Activated CD8-positive, alpha-beta memory T cell treated with anti-CD3 and anti-CD28 coated beads, Interleukin-2, amount 10 ng/mL, durations not matched to agents 7 days and 5 days (primary cell): ENCODE results near the gene CPNE2. TPM values are rescaled to one million over a fixed set of nuclear protein-coding genes. Genes with fewer than 3 reads are reported as not detected.
A peak's percentile ranks its signal among the peaks of the same experiment; 100 is the strongest.

Experiments used
- ATAC-seq: fragments of 150-1000 bp; cut with Tn5 transposase; one replicate; pipeline ENCODE4 v1.10.0; 2021; ENCODE audit warnings: moderate library complexity
- CTCF ChIA-PET: fragments of 350-600 bp; sonication (Branson Sonifier 250); formaldehyde crosslinking; loops from one replicate; lab custom pipeline; 2021; ENCODE audit warnings: antibody characterized with exemption; lab: Charles Lee
- DNase-seq: peaks from one replicate; pipeline ENCODE4 v3.0.0-alpha.2; 2020
- H3K27ac Mint-ChIP-seq: one replicate; pipeline ENCODE4 v1.8.0; 2021; ENCODE audit warnings: mild to moderate bottlenecking, mixed read lengths
- H3K27me3 Mint-ChIP-seq: one replicate; pipeline ENCODE4 v1.8.0; 2021; ENCODE audit warnings: mixed read lengths
- H3K36me3 Mint-ChIP-seq: one replicate; pipeline ENCODE4 v1.8.0; 2021; ENCODE audit warnings: mild to moderate bottlenecking, mixed read lengths
- H3K4me1 Mint-ChIP-seq: one replicate; pipeline ENCODE4 v1.8.0; 2021; ENCODE audit warnings: mixed read lengths
- H3K4me3 Mint-ChIP-seq: one replicate; pipeline ENCODE4 v1.8.0; 2021; ENCODE audit warnings: mild to moderate bottlenecking, moderate library complexity, mixed read lengths
- H3K9me3 Mint-ChIP-seq: one replicate; pipeline ENCODE4 v1.8.0; 2022; ENCODE audit warnings: low read depth, mixed read lengths
- total RNA-seq, 2 experiments: library from RNA; stranded (reverse); gene quantifications; one replicate each; pipeline ENCODE4 v1.2.3, GENCODE V29; 2021

The CPNE2 gene
- total RNA-seq, 2 experiments from 2014 or later, result 3.2 to 9.6 TPM

- H3K36me3 Mint-ChIP-seq, result peaks cover 51% of the 10 kb centered on the region
- no peak for DNase-seq
These were observed 20.4 kb upstream of the CPNE2 start for GRCh38 chr16:57071831-57072582.

DNA sequence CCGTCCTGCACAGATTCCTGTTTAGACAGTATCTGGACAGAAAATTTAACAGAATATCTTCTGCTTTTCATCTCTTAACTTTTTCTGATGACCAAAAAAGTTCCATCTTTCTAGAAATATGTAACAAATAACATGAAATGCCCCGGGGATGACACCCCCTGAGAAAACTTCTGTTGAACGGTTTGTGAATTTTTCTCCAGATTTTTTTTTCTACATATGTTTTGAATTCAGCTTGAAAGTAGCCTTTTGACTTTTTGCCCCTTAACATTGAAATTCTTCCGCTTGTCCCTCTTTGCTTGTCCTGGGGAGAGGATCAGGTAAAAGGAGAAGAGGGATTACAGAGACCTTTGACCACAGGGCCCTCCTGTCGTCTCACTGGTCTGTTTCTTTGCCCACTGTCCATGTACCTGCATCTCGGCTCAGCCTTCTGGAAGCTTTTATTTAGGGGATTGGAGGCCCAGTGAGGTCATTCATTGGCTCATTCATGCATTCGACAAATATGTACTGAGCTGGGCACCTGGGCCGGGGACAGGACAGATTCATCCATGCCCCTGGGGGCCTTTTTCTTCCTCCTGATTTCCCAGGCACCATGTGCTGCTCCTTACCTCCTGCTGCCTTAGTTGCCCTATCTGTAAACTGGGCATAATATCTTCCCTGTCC lies 19.6 kb upstream of the CPNE2 start:
- H3K27me3 Mint-ChIP-seq, result no peaks in the 10 kb centered on the region
- CTCF ChIA-PET, result interaction anchor here (1.4 to 3.7 kb wide), 3 partner anchors 11 to 108 kb away, joined by 3 to 16 read pairs (median 4); no protein-coding TSS in a partner anchor
- no peak overlapping the region for H3K4me3 Mint-ChIP-seq
- peaks cover 46% of the 10 kb centered on the region for H3K36me3 Mint-ChIP-seq
- peaks cover 29% of the 10 kb centered on the region for H3K4me1 Mint-ChIP-seq
- ATAC-seq (no peak), DNase-seq (no peak)
- H3K27ac Mint-ChIP-seq, result peak overlapping the region; percentile 52
- no peaks in the 10 kb centered on the region for H3K9me3 Mint-ChIP-seq

More at GRCh38 chr16:57071831-57072582, 20.4 kb upstream of the CPNE2 start:
- H3K4me1 Mint-ChIP-seq, result peaks cover 29% of the 10 kb centered on the region
- peak overlapping the region; percentile 52 for H3K27ac Mint-ChIP-seq
- peak; percentile 50 for ATAC-seq
- H3K4me3 Mint-ChIP-seq, result no peak overlapping the region
- H3K9me3 Mint-ChIP-seq, result no peaks in the 10 kb centered on the region
- CTCF ChIA-PET, result interaction anchor here (1.5 to 3.7 kb wide), 2 partner anchors 12 to 26 kb away, joined by 3 to 16 read pairs; no protein-coding TSS in a partner anchor
- H3K27me3 Mint-ChIP-seq, result no peaks in the 10 kb centered on the region

GRCh38 chr16:57077714-57078113 lies 14.7 kb upstream of the CPNE2 start:
- CTCF ChIA-PET, result interaction anchor here (1.0 kb wide), 1 partner anchor 25 kb away, joined by 3 read pairs; no protein-coding TSS in a partner anchor
- Mint-ChIP-seq H3K27me3 (no peaks in the 10 kb centered on the region), H3K36me3 (peaks cover 9% of the 10 kb centered on the region), H3K27ac (no peak overlapping the region), H3K4me1 (no peaks in the 10 kb centered on the region), H3K9me3 (no peaks in the 10 kb centered on the region), H3K4me3 (no peak overlapping the region)
- no peak for ATAC-seq
- no peak for DNase-seq

GRCh38 chr16:57081744-57082143 lies 10.6 kb upstream of the CPNE2 start:
- ATAC-seq, result no peak
- H3K9me3 Mint-ChIP-seq, result no peaks in the 10 kb centered on the region
- no peaks in the 10 kb centered on the region for H3K27me3 Mint-ChIP-seq
- CTCF ChIA-PET, result interaction anchor here (0.9 to 1.3 kb wide), 2 partner anchors 11 to 54 kb away, joined by 3 to 4 read pairs; partner anchors contain the start of gene CPNE2
- H3K4me3 Mint-ChIP-seq, result no peak overlapping the region
- DNase-seq, result no peak
- H3K4me1 Mint-ChIP-seq, result peaks cover 7% of the 10 kb centered on the region
- peaks cover 3% of the 10 kb centered on the region for H3K36me3 Mint-ChIP-seq
- no peak overlapping the region for H3K27ac Mint-ChIP-seq

DNA sequence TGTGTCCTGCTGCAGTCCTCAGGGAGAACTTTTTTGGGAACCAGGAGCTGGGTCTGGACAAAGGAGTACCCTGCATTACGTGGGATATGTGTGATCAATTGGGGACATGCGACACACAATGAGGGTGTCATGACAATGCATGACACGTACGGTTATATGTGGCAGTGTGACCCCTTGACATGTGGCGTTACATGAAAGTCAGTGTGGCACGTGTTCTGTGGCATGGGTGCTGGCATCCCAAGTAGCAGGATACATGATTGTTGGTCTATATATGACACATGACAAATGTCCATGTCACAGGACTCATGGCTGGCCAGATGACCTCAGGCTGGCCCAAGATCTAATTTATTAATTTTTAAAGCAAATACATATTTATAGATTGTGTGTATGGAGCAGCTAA lies 9.7 kb upstream of the CPNE2 start:
- CTCF ChIA-PET, result interaction anchor here (0.7 to 3.2 kb wide), 10 partner anchors 9 to 335 kb away, joined by 3 to 27 read pairs (median 13); partner anchors contain the start of gene CPNE2

DNA sequence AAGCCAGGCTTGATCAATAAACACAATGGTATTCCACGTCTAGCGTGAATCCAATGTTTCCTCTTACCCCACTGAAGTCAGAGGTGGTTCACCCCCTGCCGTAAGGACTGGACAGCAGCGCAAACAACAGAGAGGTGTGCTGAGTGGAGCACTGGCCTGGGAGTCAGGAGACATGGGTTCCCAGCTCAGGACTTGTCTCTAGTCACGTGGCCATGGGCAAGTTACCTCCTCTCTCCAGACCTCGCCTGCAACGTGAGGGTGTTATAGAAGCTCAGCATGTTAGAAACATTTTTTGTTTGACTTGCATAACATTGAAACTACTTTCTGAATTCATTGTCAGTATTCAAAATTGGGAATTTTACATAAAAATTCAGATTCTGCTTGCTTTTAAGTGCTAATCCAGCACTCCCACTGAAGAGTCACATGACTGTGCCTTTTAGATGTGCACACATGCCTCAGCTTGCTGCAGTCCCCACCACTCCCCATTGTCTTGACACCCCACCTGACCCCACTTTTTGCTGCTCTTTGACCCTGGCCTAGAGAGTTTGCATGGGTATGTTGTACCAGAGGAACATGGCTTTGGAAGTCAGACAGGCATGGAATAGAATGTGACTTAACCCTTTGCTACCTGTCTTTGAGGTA lies 8.8 kb upstream of the CPNE2 start:
- H3K4me1 Mint-ChIP-seq, result peaks cover 7% of the 10 kb centered on the region
- H3K36me3 Mint-ChIP-seq, result peaks cover 3% of the 10 kb centered on the region
- CTCF ChIA-PET, result interaction anchor here (0.7 to 3.2 kb wide), 37 partner anchors 10 to 492 kb away, joined by 3 to 27 read pairs (median 5); partner anchors contain the start of genes CPNE2, NLRC5 and PSME3IP1
- H3K27ac Mint-ChIP-seq, result peak overlapping the region; percentile 76
- H3K9me3 Mint-ChIP-seq, result no peaks in the 10 kb centered on the region
- ATAC-seq (no peak), DNase-seq (no peak)
- H3K27me3 Mint-ChIP-seq, result peaks cover 6% of the 10 kb centered on the region
- H3K4me3 Mint-ChIP-seq, result no peak overlapping the region

More for the DNA sequence above, 9.7 kb upstream of the CPNE2 start:
- H3K9me3 Mint-ChIP-seq, result no peaks in the 10 kb centered on the region
- DNase-seq (no peak), ATAC-seq (no peak)
- peaks cover 7% of the 10 kb centered on the region for H3K4me1 Mint-ChIP-seq
- H3K4me3 Mint-ChIP-seq, result no peak overlapping the region
- H3K27me3 Mint-ChIP-seq, result peaks cover 3% of the 10 kb centered on the region
- H3K27ac Mint-ChIP-seq, result no peak overlapping the region
- H3K36me3 Mint-ChIP-seq, result peaks cover 3% of the 10 kb centered on the region

DNA sequence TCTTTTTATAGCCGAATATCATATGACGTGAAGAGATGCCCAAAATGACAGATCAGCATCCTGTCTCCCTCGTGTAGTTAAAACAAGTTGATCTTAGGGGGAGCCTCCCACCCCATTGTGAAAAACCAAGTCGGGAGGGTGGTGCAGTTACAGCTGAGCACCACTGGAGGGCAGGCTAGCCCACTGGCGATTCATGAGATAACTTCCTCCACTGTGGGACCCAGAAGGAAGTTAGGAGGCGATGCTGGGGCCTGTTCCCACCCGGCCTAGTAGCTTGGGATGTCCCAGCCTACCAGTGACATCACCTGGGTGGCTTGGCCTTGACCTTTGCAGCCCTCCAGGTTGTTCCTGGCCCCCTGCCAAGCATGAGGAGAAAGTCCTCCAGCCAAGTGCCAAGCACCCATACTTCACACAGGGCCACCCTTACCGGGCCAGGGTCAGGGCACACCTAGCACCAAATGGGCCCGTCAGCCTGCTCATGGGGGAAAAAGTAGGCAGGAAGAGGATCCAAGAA lies 8.1 kb upstream of the CPNE2 start:
- peak overlapping the region; percentile 76 for H3K27ac Mint-ChIP-seq
- DNase-seq, result peak; percentile 84
- CTCF ChIA-PET, result interaction anchor here (0.6 to 3.2 kb wide), 43 partner anchors 9 to 493 kb away, joined by 3 to 27 read pairs (median 5); partner anchors contain the start of genes CPNE2, NLRC5 and PSME3IP1
- H3K9me3 Mint-ChIP-seq, result no peaks in the 10 kb centered on the region
- H3K27me3 Mint-ChIP-seq, result peaks cover 6% of the 10 kb centered on the region
- no peak overlapping the region for H3K4me3 Mint-ChIP-seq
- ATAC-seq, result peak; percentile 81
- H3K4me1 Mint-ChIP-seq, result peaks cover 7% of the 10 kb centered on the region
- H3K36me3 Mint-ChIP-seq, result peaks cover 2% of the 10 kb centered on the region

- ATAC-seq, result no peak
- H3K4me1 Mint-ChIP-seq, result peaks cover 7% of the 10 kb centered on the region
- CTCF ChIA-PET, result interaction anchor here (0.6 to 3.2 kb wide), 34 partner anchors 8 to 493 kb away, joined by 3 to 27 read pairs (median 5); partner anchors contain the start of gene CPNE2
These were observed 7.4 kb upstream of the CPNE2 start for GRCh38 chr16:57084996-57085395.

DNA sequence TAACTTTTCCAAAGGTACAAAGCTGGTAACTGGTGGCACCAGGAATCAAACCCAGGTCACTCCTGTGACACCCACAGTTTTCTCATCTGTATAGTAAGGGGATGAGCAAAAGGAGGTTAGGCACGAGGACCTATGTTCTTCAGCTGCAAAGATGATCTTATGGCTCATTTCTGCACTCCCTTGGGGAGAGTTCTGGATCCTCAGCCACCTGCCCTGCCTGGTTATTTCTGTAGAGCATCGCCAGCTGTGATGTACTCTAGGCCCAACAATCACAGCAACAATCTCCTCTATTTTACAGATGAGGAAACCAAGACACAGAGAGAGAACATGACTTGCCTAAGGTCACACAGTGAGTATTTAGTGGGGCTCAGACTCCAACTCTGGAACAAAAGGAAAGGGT lies 5.4 kb upstream of the CPNE2 start:
- no peak overlapping the region for H3K4me3 Mint-ChIP-seq
- peaks cover 32% of the 10 kb centered on the region for H3K27me3 Mint-ChIP-seq
- CTCF ChIA-PET, result interaction anchor here (1.0 to 1.6 kb wide), 4 partner anchors 9 to 123 kb away, joined by 3 to 4 read pairs (median 4); partner anchors contain the start of genes PSME3IP1 and RSPRY1
- no peak overlapping the region for H3K27ac Mint-ChIP-seq
- ATAC-seq, result no peak
- no peaks in the 10 kb centered on the region for H3K9me3 Mint-ChIP-seq
- H3K4me1 Mint-ChIP-seq, result peaks cover 12% of the 10 kb centered on the region
- no peaks in the 10 kb centered on the region for H3K36me3 Mint-ChIP-seq
- DNase-seq, result no peak

More at GRCh38 chr16:57084996-57085395, 7.4 kb upstream of the CPNE2 start:
- no peak for DNase-seq
- H3K27ac Mint-ChIP-seq, result peak overlapping the region; percentile 34
- no peaks in the 10 kb centered on the region for H3K36me3 Mint-ChIP-seq
- peaks cover 13% of the 10 kb centered on the region for H3K27me3 Mint-ChIP-seq
- no peaks in the 10 kb centered on the region for H3K9me3 Mint-ChIP-seq
- no peak overlapping the region for H3K4me3 Mint-ChIP-seq

GRCh38 chr16:57089406-57089805 lies 3.0 kb upstream of the CPNE2 start:
- Mint-ChIP-seq H3K36me3 (no peaks in the 10 kb centered on the region), H3K4me3 (no peak overlapping the region), H3K9me3 (no peaks in the 10 kb centered on the region), H3K27ac (no peak overlapping the region), H3K4me1 (peaks cover 10% of the 10 kb centered on the region), H3K27me3 (peaks cover 43% of the 10 kb centered on the region)
- no peak for DNase-seq
- CTCF ChIA-PET, result interaction anchor here (1.0 kb wide), 1 partner anchor 152 kb away, joined by 3 read pairs; no protein-coding TSS in a partner anchor
- no peak for ATAC-seq

DNA sequence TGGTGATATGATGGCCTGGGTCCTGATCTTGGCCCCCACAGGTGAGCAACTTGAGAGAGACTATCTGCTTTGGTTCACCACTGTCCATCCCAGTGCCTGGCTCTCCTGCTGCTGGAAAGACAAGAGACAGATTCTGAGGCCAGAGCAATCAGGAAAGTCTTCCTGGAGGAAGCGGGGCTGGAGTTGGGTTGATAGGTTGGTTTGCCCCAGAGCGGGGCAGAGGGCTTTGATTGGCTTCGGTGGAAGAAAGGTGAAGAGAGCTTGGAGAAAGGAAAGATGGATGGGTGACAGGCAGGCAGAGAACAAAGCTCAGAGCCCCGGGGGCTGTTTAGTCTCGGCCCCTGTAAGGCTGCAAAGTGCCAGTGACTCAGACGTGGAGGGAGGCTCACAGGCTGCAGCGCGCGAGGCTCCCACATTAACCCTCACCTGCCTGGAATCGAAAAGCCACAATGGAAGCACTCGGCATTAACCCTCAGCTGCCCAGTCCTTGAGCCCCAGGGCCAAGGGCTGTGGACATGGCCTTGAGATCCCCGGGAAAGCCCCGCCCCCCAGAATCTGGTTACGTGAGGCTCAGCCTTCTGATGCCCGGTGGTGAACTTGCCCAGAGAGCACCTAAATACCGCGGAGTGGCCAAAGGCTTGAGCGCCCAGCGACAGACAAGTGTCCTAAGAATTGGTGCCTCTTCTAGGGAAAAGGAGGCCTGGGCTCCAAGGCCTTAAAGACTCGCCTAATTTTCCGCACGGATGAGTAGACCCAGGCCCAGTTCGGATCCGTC lies 996 bp upstream of the CPNE2 start:
- DNase-seq (no peak), ATAC-seq (no peak)
- CTCF ChIA-PET, result interaction anchor here (0.6 to 3.6 kb wide), 8 partner anchors 8 to 141 kb away, joined by 3 to 27 read pairs (median 9); no protein-coding TSS in a partner anchor
- Mint-ChIP-seq H3K4me3 (peak overlapping the region; percentile 4), H3K4me1 (peaks cover 10% of the 10 kb centered on the region), H3K36me3 (no peaks in the 10 kb centered on the region), H3K27ac (no peak overlapping the region), H3K9me3 (no peaks in the 10 kb centered on the region), H3K27me3 (peaks cover 43% of the 10 kb centered on the region)
